Dedifferentiated amniotic fluid mesenchymal stem cell (primary cell): ENCODE data around the gene SMIM12.

Experiments
- DNase-seq: peaks from one replicate; pipeline ENCODE4 v3.0.0-alpha.2; 2016; ENCODE audit errors: extremely low spot score

Gene SMIM12, protein sequence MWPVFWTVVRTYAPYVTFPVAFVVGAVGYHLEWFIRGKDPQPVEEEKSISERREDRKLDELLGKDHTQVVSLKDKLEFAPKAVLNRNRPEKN

DNA sequence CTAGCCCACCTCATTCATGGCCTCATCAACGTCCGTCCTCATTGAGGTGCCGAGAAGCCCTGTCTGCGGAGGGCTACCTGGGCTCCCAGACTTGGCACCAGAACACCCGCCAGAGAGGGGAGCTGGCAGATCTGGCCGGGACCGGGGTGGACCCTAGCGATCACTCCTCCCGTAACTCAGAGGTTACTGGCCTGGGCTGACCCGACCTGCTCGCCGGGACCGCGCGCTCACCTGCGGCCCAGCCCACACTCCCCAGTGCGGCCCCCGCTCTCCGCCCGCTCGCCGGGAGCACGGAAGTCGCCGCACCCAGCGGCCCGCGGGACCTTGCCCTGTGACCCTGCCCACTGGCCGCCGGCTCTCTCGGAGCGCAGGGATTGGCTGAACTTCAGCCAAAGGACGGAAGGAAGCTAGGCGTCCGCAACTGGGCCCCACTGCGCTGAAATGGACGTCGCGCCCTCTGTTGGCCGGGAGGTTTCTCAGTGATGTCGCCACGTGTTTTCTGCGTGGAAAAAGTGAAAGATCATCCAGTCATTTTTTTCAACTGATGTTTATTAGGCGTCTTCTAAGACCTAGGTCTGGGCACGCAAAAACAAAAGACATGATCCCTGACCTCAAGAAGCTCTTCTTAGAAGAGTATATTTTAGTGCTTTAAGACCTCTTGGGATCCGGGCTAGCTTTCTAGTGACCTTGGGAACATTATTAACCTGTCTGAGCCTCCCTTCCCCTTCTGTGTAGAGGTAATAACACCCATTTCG, at the start of gene SMIM12:
Gene SMIM12 (minus strand): TSS at position 304 of the 755 bp plus-strand sequence. CDS start 3,772 bp downstream, outside the sequence.
- peak; percentile 94 for DNase-seq

DNA sequence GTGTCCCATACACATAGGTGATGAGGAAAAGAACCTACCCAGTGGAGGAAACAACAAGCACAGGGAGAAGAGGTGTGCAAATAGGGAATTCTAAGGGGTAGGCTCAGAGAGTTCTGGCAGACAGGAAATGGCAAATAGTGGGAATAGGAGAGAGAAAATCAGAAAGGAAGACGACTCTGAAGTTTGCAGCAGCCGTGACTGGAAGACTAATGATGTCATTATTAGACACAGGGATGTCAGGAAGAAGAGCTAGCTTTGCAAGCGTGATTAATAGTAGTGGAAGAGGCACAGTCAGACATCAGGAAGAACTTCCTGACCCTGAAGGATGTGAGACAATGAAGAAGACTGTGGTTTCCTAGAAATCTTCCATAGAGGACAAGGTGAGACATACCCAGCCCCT, 48.8 kb upstream of the SMIM12 start:
- no peak for DNase-seq

DNA sequence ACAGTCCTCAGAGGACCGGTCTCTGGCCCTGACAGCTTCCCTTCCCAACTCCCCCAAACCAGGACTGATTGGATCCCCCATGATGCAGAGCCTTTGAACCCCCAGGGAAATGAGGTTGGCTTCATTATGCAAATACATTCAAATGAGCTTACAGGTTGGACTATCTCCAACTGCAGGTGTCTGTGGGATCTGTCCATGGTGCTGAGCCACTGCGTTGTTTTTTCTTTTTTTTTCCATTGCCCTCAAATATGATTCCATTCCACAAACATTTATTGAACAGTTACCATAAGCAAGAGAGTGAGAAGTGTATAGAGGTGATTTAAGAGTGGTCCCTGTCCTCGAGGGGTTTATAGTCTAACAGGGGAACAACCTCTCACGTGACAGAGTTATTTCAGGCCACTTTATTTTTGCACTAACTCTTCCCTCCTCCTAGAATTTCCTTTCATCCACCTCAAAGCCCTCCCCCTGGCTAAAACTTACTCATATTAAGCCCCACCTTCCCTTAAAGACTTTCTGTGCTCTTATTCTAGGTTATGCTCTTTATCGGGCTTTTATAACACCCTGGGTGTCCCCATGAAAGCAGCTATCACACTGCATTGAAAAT, 48.0 kb upstream of the SMIM12 start:
- no peak for DNase-seq

DNA sequence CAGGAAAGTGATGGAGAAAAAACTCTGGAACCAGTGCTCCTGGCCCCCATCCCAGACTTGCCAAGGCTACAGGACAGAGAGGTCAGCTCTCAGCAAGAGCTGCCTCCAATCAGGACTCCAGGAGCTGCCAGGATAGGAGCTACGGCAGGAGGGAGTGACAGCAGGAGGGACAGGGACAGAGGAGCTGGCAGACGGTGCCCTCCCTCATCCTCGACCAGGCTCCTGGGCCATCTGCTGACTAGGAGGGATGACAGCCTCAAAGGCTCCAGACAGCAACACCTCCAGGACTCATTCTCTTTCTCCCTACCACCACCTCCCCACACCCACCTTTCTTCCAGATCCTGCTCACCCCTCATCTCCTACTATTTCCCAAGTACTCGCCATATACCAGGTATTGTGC, 47.2 kb upstream of the SMIM12 start:
- no peak for DNase-seq

DNA sequence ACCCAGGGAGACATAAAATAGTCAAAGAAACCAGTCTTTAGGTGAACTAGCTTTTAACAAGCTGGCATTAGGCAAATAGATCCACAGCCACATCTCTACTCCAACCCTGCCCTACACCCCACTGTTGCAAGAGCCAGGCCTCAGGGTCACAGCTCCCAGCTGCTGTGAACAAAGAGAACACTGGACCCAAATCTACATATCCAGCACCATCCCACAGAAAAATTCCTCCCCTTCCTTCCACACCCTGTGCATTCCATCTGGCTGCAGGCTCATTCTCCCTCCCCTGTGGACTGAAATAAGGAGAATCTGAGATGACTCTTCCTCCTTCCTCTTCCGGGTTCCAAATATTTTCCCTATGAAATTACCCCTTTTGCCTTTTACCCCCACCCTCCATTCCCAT, 46.7 kb upstream of the SMIM12 start:
- no peak for DNase-seq

DNA sequence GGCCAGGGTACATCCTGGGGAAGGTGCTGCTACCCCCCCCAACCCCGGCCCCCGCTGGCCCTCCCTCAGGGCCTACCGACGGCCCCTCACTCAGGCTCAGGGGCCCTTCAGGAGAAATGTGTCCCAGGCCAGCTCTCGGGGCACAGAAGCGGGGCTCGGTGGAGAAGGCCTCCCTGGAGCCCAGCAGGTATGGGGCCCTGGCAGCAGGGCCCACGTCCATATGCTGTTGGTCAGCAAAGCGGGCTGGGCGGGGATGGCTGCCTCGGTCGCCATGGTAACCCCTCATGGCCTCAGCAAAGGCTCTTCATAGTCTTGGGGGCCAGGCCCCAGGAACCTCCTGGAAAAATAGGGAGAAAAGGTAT, 45.5 kb upstream of the SMIM12 start:
- DNase-seq: no peak

DNA sequence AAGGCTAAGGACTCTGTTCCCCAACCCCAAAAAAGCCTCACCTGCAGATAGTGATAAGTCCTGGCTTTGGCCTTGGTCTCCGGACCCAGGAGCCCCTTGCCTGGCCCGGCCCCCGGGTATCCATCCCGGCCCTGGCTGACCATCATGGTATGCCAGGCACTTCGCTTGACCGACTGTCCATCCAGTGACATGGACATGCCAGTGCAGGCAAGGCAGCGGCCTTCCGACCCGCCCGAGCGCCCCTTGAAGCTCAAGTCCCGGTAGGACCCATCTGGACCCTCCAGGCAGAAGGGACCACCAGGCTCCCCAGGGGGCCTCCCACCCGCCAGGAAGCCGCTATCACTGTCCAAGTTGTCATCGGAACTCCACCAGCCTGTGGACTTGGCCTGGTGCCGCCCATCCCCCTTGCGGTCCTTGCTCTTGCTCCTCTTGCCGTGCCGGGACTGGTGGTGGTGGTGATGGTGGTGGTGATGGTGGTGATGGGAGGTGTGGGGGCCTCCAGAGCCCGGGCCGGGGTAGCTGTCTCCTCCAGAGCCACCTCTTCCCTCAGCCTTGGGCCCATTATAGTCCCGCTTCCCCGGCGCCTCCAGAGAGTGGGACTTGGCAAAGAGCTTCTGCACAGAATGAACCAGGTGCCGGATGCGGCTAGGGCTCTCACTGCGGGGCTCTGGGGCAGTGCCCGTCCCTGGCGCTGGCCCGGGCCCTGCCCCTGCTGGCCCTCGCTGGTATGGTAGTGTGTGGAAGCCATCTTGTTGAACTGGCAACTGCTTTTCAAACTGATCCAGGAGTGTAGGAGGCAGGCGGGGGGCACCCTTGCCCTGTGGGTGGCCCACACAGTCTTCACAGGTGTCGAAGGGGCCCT, 44.9 kb upstream of the SMIM12 start:
- DNase-seq: no peak

DNA sequence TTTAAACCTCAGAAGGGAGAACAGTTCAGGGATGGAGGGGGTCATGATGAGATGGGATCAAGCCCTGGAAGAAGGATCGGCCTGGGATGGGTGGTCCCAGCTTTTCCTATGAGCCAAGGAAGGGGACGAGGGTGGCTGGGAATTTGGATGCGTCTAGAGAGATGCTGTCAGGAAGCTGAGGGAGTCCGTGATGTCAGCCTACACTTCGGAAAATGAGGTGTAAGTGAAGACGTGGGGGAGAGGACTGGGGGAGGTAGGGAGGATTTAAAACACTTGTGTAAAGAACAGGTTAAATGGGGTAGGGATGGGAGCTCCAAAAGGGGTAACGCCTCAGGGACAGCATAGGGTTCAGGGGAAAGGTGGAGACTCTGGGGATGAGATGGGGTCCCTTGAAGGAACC, 42.4 kb upstream of the SMIM12 start:
- DNase-seq: no peak

DNA sequence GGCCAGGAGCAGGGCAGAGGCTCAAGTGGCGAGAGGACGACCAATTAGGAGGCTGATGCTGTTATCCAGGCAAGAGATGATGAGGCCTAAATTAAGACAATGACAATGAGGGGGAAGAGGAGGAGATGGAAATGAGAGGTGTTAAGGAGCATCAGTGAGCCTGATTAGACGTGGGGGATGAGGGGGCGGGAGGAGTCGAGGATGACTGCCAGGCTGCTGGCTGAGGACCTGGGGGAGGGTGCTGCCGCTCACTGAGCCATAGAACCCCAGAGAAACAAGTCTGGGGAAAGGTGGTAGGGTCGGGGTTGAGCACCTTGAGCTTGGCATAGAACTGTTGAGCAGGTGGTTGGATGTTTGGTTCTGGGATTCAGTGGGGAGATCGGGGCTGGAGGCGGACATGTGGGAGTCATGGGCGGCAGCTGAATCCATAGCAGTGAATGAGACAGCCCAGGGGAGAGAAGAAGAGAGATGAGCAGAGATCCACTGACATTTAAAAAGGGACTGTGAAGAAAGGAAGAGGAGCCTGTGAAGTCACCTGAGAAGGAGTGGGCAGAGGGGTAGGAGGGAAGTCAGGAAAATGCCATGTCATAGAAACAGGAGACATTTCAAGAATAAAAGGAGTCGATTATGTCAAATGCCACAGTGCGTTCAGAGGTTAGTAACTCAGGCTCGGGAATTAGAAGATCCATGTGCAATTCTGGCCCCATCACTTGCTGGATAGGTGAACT, 41.4 kb upstream of the SMIM12 start:
- DNase-seq: no peak

DNA sequence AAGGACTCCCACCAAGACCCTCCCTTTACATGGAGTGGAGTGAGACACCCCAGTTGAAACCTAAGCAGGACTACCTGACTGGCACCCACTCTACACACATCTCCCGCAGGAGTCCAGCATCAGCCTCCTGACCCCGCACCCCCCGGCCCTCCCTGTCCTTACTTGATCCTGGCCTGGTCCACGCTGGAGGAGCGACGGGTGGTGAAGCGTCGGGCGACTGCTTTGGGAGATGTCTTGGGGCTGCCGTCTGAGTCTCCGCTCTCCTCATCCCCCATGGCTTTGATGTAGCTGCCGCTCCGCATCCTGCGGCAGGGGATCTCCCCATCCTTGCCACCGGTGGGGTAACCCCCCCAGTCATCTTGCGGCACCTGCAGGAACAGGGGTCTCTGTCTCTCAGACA, 40.4 kb upstream of the SMIM12 start:
- DNase-seq: no peak

DNA sequence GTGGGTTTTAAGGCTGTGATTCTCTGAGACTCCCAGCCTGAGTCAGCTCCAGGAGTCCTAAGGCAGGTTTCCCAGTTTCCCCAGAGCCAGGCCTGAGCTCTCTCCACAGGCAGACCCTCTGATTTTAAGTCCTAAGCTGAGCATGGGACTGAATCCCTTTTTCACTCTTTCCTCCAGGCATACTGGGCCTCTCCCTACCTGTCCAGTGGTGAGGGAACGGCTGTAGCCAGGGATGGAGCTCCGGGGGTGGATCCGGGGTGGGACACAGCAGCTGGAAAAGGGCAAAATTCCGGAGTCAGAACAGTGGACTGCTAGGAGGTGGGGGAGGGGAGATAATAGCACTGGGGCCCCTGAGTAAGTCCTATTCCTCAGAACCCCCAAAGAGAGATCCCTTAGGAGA, 39.9 kb upstream of the SMIM12 start:
- no peak for DNase-seq

DNA sequence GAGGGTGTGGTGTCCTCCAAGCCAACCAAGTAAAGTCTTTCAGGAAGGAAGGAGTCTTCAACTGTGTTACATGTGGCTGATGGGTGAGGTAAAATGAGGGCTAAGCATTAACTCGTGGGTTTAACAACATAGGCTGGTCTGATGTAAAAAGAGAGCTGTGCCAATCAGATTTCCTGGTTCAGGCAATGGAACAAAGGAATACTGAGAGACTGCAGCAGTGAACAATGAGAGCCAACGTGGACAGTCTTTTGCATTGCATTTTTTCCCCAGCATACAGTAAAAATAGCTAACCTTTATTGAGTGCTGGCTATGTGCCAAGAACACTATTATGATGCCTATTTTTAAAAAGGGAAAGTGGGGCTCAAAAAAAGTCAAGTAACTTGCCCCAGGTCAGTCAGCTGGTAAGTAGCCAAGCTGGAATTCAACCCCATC, 38.8 kb upstream of the SMIM12 start:
- DNase-seq: no peak

DNA sequence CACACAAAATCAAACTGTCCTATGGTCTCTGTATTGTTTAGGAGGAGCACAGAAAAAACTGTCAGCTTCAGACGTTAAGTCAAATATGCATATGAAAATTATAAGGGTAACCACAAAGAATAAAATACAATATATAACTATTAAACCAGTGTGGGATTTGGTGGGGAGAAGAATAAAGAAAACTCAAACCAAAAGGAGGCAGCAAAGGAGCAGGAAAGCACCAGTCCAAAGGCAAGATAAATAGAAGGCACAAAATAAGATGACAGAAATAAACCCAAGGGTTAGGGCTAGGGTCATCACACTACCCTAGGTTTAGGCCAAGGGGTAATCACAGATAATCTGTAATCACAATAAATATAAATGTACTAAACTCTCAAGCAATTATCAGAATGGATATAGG, 37.1 kb upstream of the SMIM12 start:
- DNase-seq: no peak

DNA sequence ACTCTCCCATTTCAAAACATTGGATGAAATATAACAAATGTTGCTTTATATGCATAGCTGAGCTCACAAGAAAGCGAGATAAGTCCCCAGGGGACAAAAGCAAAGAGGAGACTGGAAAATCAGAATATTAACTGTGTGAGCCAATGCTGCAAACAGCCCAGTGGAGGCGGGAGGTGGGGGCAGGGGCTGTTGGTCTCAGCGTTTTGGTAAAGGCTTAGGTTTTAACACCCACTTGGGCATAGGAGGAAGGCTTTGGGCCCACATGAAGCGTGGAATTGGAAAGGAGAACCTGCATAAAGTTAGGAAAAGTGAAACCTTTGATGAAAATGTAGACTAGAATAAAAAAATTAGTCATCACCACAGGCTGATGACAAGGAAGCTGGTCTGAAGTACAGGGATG, 30.2 kb upstream of the SMIM12 start:
- DNase-seq: no peak

DNA sequence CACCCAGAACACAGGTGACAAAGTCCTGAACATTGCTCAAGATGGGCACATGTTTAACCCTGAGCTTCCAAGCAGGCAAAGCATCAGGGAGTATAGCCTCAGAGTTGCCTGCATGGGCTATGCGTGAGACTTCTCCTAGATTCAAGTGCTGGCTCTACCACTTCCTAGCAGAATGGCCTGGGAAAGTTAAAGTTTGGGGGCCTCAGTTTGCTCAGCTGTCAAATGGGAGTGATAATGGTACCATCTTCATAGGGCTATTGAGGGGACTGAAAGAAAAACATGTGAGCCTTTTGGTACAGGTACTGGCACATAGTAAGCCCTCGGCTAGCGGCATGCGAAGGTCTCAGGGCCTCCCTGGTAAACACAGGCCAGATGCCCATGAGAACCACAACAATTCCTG, 28.0 kb upstream of the SMIM12 start:
- DNase-seq: no peak

DNA sequence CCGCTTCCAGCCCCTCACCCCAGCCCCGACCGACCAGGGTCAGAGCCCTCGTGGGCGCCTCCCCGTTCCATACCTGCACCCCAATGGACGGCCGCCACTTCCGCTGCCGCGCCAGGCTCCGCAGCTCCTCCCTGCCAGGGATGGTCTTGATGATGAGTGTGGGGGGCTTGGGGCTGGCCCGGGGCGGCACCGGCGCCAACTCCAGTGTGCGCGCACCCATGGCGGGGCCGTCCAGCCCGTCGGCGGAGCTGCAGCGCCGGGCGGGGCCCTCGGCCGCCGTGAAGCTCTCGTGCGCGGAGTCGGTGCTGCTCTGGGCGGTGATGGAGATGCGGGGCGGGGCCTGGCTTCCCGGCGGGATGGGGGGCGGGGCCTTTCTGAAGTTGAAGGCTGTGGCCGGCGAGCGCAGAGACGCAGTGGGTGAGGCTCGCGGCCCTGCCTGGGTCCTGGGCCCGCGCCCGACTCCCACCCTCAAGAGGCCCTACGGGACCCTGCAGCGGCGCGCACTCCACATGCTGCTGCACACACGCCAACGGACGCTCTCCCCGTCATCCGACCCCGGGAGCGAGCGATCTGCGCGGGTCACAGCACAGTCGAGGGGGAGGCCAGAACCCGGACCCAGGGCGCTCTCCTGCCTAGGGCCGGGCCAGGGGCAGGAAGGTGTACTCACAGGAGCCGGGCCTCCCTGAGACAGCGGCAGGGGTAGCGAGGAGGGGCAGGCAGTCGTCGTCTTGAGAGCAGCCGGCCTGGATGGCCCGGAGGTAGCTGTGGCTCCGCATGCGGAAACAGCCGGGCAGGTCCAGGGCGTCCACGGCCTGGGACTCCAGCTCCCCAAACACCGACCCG, 26.1 kb upstream of the SMIM12 start:
- DNase-seq: no peak

DNA sequence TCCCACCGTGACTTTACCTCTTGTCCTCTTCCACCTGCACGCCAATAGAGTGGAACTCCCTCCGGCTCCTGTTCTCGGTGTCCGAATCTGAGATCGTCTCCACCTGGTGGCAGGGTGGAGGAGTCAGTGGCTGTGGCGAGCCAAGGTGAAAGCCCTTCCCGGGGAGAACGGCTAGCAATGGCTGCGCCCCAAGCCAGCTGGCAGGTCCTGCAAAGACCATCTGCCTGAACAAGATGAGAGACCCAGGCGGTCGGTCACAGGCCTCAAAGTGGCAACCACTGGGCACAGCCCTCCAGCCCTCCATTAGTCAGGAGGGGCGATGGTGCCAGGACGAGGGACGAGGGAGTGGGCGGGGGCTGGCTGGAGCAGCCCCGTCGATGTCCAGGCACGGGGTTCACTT, 25.4 kb upstream of the SMIM12 start:
- no peak for DNase-seq

DNA sequence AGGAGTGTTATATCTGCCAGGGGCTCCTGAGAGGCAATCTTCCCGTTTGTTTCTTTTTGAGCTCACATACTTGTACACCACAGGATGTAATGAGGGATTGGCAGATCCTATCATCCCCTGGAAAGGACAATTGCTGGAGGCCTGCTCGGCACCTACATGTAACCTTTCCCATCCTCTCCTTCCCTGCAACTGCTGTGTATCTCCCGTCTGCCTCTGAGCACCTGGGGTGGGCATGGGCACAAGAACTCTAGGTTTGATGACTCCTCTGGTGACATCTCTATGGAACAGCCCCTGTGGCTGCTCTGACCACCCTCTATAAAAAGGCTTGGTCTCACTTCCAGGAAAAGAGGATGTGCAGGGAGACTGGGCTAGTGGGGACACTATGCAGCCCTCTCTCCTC, 25.0 kb upstream of the SMIM12 start:
- no peak for DNase-seq

DNA sequence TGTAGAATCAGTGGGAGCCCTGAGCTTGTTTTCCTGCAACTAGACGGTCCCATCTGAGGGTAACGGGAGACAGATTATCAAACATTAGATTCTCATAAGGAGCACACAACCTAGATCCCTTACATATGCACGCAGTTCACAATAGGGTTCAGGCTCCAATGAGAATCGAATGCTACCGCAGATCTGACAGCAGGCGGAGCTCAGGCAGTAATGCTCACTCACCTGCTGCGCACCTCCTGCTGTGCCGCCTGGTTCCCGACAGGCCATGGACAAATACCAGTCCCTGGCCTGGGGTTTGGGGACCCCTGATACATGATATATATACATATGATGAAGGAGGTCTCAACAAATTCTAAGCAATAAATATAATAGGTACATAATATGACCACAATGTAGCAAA, 19.7 kb upstream of the SMIM12 start:
- no peak for DNase-seq

DNA sequence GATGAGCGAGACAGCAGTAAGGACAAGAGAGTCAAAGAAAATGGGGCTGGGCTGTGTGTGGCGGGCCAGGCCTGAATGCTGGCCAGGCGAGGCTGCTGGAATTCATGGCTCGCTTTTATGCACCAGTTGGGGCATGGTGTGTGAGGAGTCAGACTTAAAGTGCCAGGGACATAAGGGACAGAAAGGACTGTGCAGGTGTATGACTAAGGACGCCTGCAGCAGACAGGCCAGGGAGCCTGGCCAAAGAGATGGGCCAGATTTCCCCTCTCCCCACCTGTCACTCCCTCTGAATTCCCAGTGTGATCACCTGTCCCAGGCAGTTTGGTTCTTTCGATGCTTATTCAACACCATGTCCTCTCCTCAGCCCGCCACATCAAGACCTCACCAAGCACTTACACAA, 16.9 kb upstream of the SMIM12 start:
- DNase-seq: no peak
